A549 (cell line): ENCODE data around the gene PPA2.

Source experiments
- CTCF ChIP-seq: fragments of >200 bp; sonication (Bioruptor Twin); formaldehyde crosslinking; IDR thresholded peaks from 3 replicates; pipeline ENCODE4 v1.5.1; 2016
- HMGXB4 ChIP-seq: fragments of 250-450 bp; sonication (Bioruptor Pico); IDR thresholded peaks from 2 replicates; pipeline ENCODE4 v1.5.0; 2021; ENCODE audit warnings: mild to moderate bottlenecking, moderate library complexity, borderline replicate concordance
- PBX3 ChIP-seq: IDR thresholded peaks from 2 replicates; pipeline ENCODE4 v1.6.1; 2012
- POLR2A ChIP-seq: IDR thresholded peaks from 2 replicates; pipeline ENCODE4 v1.6.1; 2012; ENCODE audit warnings: mild to moderate bottlenecking, low read length
- ZFP36 ChIP-seq: fragments of 450-650 bp; IDR thresholded peaks from 2 replicates; pipeline ENCODE4 v1.6.1; 2014; ENCODE audit warnings: borderline replicate concordance; ENCODE audit not compliant: partially characterized antibody

GRCh38 chr4:105426187-105426897, 47.5 kb downstream of the PPA2 start:
- TF ChIP-seq PBX3 (no peak), CTCF (no peak), HMGXB4 (no peak), POLR2A (no peak), ZFP36 (no peak)
